ENCODE results near the gene SNAP47. TPM values are rescaled to one million over a fixed set of nuclear protein-coding genes. Genes with fewer than 3 reads are reported as not detected.

Gene SNAP47
- polyA plus RNA-seq, 2 of the 4 experiments (the other 2 are of a cell fraction): 29.6 to 39.5 TPM

DNA sequence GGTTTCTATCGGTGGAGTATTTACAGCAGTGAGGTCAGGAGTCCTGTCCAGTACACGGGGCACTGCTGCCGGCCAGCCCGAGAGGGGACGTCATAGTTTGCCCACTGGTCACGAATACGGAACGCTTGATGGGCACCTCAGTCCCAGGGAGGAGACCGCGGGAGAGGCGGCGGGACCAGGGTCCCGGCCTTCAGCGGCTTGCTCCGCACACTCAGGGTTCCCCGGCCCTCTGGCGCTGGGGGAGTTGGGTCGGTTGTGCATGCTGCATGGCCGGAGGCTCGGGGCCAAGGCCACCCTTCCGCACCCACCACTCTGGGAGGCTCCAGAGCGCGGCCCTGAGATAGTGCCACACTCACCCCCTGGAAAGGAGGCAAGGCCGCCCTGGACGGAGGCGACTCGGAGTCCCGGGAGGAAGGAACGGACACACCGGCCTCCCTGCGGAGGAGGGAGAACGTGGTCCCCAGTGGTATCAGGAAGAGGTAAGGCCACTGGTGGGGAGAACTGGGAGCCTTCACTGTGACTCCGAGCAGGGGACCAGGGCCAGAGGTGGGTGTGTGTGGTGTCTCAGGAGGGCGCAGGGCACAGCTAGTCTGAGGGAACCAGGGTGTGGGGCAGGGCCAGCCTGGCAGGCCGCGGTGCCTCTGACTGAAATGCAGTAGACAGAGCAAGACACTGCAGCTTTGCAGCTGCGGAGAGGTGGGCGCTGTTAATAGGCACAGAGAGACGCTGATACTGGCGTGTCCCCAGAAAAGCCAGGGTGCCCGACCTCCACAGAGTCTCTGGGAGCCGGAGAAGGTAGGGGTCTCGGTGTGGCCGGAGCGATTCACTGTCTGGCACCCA is 51.7 kb downstream of the SNAP47 start (continued):
- TF ChIP-seq ZC3H11A (IDR thresholded peaks at IDR 0.05) (no peak), MAFK (IDR thresholded peaks at IDR 0.05; ENCODE audit: partially characterized antibody) (no peak), HDAC2 (IDR thresholded peaks at IDR 0.05) (no peak), CBX8 (IDR thresholded peaks at IDR 0.05) (no peak), ZFP36 (IDR thresholded peaks at IDR 0.05; ENCODE audit: borderline replicate concordance, partially characterized antibody) (no peak), POLR2A (IDR thresholded peaks at IDR 0.05; ENCODE audit: low read length) (no peak), EP300 (IDR thresholded peaks at IDR 0.05) (no peak), ZNF302 (CRISPR knock-in tag; IDR thresholded peaks at IDR 0.05) (no peak), SREBF2 (IDR thresholded peaks at IDR 0.05) (no peak), HOXB5 (CRISPR knock-in tag; IDR thresholded peaks at IDR 0.05) (no peak), SMC3 (IDR thresholded peaks at IDR 0.05) (no peak)
- TF ChIP-seq, protein P1, sequence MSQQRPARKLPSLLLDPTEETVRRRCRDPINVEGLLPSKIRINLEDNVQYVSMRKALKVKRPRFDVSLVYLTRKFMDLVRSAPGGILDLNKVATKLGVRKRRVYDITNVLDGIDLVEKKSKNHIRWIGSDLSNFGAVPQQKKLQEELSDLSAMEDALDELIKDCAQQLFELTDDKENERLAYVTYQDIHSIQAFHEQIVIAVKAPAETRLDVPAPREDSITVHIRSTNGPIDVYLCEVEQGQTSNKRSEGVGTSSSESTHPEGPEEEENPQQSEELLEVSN (IDR thresholded peaks at IDR 0.05; ENCODE audit: borderline replicate concordance, low read depth): no peak
- TF ChIP-seq, protein P2, sequence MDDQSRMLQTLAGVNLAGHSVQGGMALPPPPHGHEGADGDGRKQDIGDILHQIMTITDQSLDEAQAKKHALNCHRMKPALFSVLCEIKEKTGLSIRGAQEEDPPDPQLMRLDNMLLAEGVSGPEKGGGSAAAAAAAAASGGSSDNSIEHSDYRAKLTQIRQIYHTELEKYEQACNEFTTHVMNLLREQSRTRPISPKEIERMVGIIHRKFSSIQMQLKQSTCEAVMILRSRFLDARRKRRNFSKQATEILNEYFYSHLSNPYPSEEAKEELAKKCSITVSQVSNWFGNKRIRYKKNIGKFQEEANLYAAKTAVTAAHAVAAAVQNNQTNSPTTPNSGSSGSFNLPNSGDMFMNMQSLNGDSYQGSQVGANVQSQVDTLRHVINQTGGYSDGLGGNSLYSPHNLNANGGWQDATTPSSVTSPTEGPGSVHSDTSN (IDR thresholded peaks at IDR 0.05): no peak

DNA sequence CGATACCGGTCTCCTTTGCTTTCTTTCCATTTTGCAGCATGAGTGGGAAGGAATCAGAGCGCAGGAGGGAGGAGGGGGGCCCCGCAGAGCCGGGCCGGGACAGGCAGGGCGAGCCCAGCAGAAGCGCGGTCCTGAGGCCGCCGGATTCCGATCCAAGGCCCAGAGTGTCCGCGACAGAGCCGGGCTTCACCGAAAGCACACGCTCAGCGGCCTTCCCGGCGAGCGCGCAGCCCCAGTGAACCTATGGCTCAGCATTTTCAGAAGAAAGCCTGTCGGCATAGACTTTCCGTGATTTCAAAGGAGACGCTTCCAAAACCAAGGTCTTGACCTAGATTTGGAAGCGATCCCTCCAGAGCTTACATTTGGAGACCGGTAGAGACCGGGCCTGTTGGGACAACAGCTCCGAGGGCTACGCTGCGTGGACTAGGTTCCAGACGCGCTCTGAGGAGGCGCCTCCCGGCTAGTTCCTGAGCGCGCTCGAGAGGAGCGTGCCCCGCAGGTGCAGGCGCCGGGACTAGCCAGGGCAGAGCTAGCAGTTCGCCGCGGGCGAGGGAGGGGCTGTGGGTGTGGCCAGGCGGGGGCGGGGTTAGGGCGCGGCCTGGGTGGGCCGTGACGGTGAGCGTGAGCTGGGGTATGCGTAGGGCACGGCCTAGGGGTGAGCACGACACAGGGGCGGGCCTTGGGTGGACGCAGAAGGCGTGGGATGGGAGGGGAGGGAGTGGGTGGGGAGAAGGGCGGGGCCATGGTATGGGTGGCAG is 52.5 kb downstream of the SNAP47 start:
- TF ChIP-seq PHF8 (IDR thresholded peaks at IDR 0.05; ENCODE audit: borderline replicate concordance, low read depth): peak; percentile 27; the same call in 1 of the 2 replicates
- TF ChIP-seq, protein P3, sequence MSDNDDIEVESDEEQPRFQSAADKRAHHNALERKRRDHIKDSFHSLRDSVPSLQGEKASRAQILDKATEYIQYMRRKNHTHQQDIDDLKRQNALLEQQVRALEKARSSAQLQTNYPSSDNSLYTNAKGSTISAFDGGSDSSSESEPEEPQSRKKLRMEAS (IDR thresholded peaks at IDR 0.05): peak; percentile 59; the same call in 1 of the 2 replicates
- TF ChIP-seq, protein P1 (IDR thresholded peaks at IDR 0.05; ENCODE audit: borderline replicate concordance, low read depth): 0 out of 2 replicates have a peak, but pooled peaks have one; percentile 51
- TF ChIP-seq ZNF302 (CRISPR knock-in tag; IDR thresholded peaks at IDR 0.05): no peak
- peak; percentile 40; the same call in 1 of the 2 replicates for TF ChIP-seq POLR2A (IDR thresholded peaks at IDR 0.05; ENCODE audit: low read length)
- no peak for FAIRE-seq
- H3K27ac ChIP-seq: peak overlapping the region; percentile 71 to 77
- WGBS (ENCODE audit: missing lambda C conversion rate): 44% methylated on average over 29 of the region's 60 CpGs
- DNase-seq (ENCODE audit: low read depth in 1 of 2, low spot score in 1 of 2): peak; percentile 89 to 96
- H3K4me2 ChIP-seq: peak overlapping the region; percentile 96
- POLR2A ChIA-PET: interaction anchor here (0.6 to 1.1 kb wide), 4 partner anchors 11 to 160 kb away, joined by 3 to 4 read pairs (median 3); partner anchors contain the start of genes JMJD4, SNAP47 and WNT9A
- H3K4me3 ChIP-seq: peak overlapping the region; percentile 57
- H3K4me1 ChIP-seq: peaks cover 4% of the 10 kb centered on the region; the same call in 2 of the 3 replicates
- no peaks in the 10 kb centered on the region for H3K9me3 ChIP-seq
- CTCF ChIA-PET: interaction anchor here (0.9 to 4.0 kb wide), 5 partner anchors 15 to 171 kb away, joined by 3 to 19 read pairs (median 3); partner anchors contain the start of gene WNT9A
- ATAC-seq: peak; percentile 85 to 92

DNA sequence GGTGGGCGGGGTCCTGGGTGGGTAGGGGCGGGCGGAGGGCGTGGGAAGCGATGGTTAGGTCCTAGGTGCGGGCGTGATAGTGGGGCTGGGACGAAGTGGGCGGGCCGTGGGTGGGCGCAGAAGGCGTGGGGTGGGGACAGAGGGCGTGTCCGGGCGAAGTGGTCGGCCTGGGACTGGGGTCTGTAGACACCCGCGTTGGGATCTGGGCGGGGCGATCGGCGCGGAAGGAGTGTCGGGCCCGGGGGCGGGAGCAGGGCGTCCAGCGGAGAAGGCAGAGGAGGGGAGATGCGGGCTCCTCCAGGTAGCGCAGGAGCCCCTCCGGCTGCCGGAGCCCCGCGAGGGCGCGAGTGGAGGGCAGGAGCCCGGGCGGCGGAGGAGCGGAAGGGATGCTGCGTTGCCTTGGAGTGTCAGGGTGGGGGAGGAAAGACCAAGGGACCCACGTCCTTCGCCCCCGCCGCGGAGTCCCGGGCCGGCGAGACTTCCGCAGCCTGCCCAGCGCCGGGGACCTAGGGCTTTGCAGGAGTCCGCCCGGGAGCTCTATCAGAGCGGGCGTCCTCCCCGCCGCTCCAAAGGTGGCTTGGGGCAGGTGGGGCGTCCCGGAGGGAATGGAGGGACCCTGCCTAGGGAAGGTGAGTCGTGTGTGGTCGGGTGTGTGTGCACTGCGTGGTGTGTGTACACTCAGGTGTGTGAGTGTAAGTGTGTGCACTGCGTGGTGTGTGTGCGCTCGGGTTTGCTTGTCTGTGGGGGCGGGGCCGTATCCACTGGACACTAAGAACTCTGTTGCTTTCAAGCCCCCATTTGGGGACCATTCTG is 53.2 kb downstream of the SNAP47 start:
- Histone ChIP-seq H3K4me3 (peak overlapping the region; percentile 57), H3K4me2 (peak overlapping the region; percentile 96), H3K4me1 (peaks cover 4% of the 10 kb centered on the region; the same call in 2 of the 3 replicates), H3K27ac (peak overlapping the region; percentile 28 to 77; a peak in 4 of 6 replicates), H3K9me3 (no peaks in the 10 kb centered on the region)
- 0 out of 2 replicates have a peak, but pooled peaks have one; percentile 47 for TF ChIP-seq RNF2 (IDR thresholded peaks at IDR 0.05; ENCODE audit: borderline replicate concordance, low read depth)
- TF ChIP-seq, protein P4, sequence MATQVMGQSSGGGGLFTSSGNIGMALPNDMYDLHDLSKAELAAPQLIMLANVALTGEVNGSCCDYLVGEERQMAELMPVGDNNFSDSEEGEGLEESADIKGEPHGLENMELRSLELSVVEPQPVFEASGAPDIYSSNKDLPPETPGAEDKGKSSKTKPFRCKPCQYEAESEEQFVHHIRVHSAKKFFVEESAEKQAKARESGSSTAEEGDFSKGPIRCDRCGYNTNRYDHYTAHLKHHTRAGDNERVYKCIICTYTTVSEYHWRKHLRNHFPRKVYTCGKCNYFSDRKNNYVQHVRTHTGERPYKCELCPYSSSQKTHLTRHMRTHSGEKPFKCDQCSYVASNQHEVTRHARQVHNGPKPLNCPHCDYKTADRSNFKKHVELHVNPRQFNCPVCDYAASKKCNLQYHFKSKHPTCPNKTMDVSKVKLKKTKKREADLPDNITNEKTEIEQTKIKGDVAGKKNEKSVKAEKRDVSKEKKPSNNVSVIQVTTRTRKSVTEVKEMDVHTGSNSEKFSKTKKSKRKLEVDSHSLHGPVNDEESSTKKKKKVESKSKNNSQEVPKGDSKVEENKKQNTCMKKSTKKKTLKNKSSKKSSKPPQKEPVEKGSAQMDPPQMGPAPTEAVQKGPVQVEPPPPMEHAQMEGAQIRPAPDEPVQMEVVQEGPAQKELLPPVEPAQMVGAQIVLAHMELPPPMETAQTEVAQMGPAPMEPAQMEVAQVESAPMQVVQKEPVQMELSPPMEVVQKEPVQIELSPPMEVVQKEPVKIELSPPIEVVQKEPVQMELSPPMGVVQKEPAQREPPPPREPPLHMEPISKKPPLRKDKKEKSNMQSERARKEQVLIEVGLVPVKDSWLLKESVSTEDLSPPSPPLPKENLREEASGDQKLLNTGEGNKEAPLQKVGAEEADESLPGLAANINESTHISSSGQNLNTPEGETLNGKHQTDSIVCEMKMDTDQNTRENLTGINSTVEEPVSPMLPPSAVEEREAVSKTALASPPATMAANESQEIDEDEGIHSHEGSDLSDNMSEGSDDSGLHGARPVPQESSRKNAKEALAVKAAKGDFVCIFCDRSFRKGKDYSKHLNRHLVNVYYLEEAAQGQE (IDR thresholded peaks at IDR 0.05): no peak
- ATAC-seq (peak; percentile 77 to 91), DNase-seq (ENCODE audit: low read depth in 1 of 2, low spot score in 1 of 2) (peak in 1 of 2 experiments; percentile 61), FAIRE-seq (no peak)
- ChIA-PET POLR2A (interaction anchor here (0.6 to 1.1 kb wide), 3 partner anchors 11 to 159 kb away, joined by 3 to 4 read pairs (median 3); partner anchors contain the start of genes JMJD4, SNAP47 and WNT9A), CTCF (interaction anchor here (0.9 to 4.0 kb wide), 5 partner anchors 16 to 170 kb away, joined by 3 to 19 read pairs (median 3); partner anchors contain the start of gene WNT9A)
- WGBS (ENCODE audit: missing lambda C conversion rate): 9% methylated on average over 23 of the region's 68 CpGs
